Spleen (tissue), 13 donors: ENCODE measurements around the gene THUMPD3. TPM values are rescaled to one million over a fixed set of nuclear protein-coding genes. Genes with fewer than 3 reads are reported as not detected.

Source experiments
- DNase-seq: peaks from one replicate; pipeline ENCODE4 v3.0.0-alpha.2; 2020
- H3K27ac ChIP-seq, 8 donors: fragments of 200-600 bp; sonication (generic) in 7 of 8; 1 replicate in 4 of 8; 2 replicates in 4 of 8; pipeline versions ENCODE4 v1.5.0 to v1.8.0; 2016 to 2021; ENCODE audit warnings: inconsistent platforms in 4 of 8, mild to moderate bottlenecking in 4 of 8, moderate library complexity in 1 of 8
- H3K27me3 ChIP-seq, 7 donors: fragments of 200-600 bp; sonication (generic) in 6 of 7; replicated peaks in 1 of 7; 1 replicate in 4 of 7; 2 replicates in 3 of 7; pipeline versions ENCODE4 v1.5.0 to v1.8.0; 2016 to 2021; ENCODE audit warnings: inconsistent platforms in 3 of 7, mild to moderate bottlenecking in 1 of 7
- H3K36me3 ChIP-seq, 6 donors: fragments of 200-600 bp; sonication (generic) in 5 of 6; 1 replicate in 4 of 6; 2 replicates in 2 of 6; pipeline versions ENCODE4 v1.5.0 to v1.8.0; 2016 to 2021; ENCODE audit warnings: inconsistent platforms in 2 of 6
- H3K4me1 ChIP-seq, 6 donors: fragments of 200-600 bp; sonication (generic) in 5 of 6; 1 replicate in 3 of 6; 2 replicates in 3 of 6; pipeline versions ENCODE4 v1.5.0 to v1.8.0; 2016 to 2021; ENCODE audit warnings: inconsistent platforms in 3 of 6
- H3K4me3 ChIP-seq, 8 donors: fragments of 200-600 bp; sonication (generic) in 7 of 8; 1 replicate in 4 of 8; 2 replicates in 4 of 8; pipeline versions ENCODE4 v1.5.0 to v1.8.0; 2016 to 2021; ENCODE audit warnings: inconsistent platforms in 4 of 8, mild to moderate bottlenecking in 4 of 8, moderate library complexity in 2 of 8
- H3K9me3 ChIP-seq, 8 donors: fragments of 200-600 bp; sonication (generic) in 7 of 8; 1 replicate in 4 of 8; 2 replicates in 4 of 8; pipeline versions ENCODE4 v1.5.0 to v1.8.0; 2016 to 2021; ENCODE audit warnings: inconsistent platforms in 4 of 8
- POLR2A ChIP-seq, 3 donors: fragments of 450-650 bp; IDR thresholded peaks; one replicate each; pipeline ENCODE4 v1.5.1; 2017; ENCODE audit warnings: antibody characterized with exemption in 3 of 3, mild to moderate bottlenecking in 1 of 3
- POLR2AphosphoS5 ChIP-seq, 3 donors: sonication (generic); formaldehyde crosslinking; IDR thresholded peaks; one replicate each; pipeline ENCODE4 v1.5.1; 2017; ENCODE audit warnings: antibody characterized with exemption in 3 of 3
- WGBS, 5 donors: extraction: QIAGEN DNeasy Blood & Tissue Kit in 3 of 5; methylation state at CpG; one replicate each; pipeline versions ENCODE4 v1.1.5 to v1.1.7; 2013 to 2018; 5-methylcytosine and 5-hydroxymethylcytosine counted together
- intact Hi-C: fragments of 100-400 bp; cut with DNase I; formaldehyde crosslinking; loops from one replicate; pipeline ENCODE4 v1.15.0; 2023; ENCODE audit warnings: low total_unique reads
- long read RNA-seq, 2 donors: transcript quantifications; one replicate each; lab custom pipeline, GENCODE V29; 2026
- polyA plus RNA-seq, 3 donors: library from polyadenylated mRNA; stranded (reverse); fragments of 200-250 nt; gene quantifications; one replicate each; pipeline ENCODE4 v1.2.1, GENCODE V29; 2013
- total RNA-seq, 7 donors: library from RNA; depleted of rRNA in 3 of 7; stranded (reverse); fragments of >200 nt in 3 of 7; fragmentation: NEBNext Ultra II Directional in 4 of 7; extraction: Animal tissue kit (Norgen Biotek cat#: 25700) in 4 of 7; gene quantifications; one replicate each; pipeline versions ENCODE4 v1.1.0 to v1.2.1, GENCODE V29; 2016 to 2021
- TF ChIP-seq, protein P1 (sequence below), 11 experiments: fragments of 200-600 bp in 7 of 11; fragments of 450-650 bp in 4 of 11; sonication (generic) in 4 of 11; IDR thresholded peaks in 8 of 11; conservative IDR thresholded peaks in 3 of 11; 1 replicate in 7 of 11; 2 replicates in 4 of 11; pipeline versions ENCODE4 v1.4.0 to v1.8.0; 2016 to 2021; ENCODE audit warnings: antibody characterized with exemption in 11 of 11, inconsistent platforms in 4 of 11, mild to moderate bottlenecking in 1 of 11
- donor health status: healthy with polysubstance abuse.
- donor health status: DM: no; HTN: no; CAD: no; lungs with moderate emphysema.
- donor health status: DM: no; HTN: no; CAD: no.
- donor health status: Bipolar disorder and iron deficiency.
- donor health status: healthy.
- donor health status: DM: no; HTN: no; CAD: no.
- donor health status: DM: yes; HTN: yes; CAD: no.

Gene THUMPD3, protein sequence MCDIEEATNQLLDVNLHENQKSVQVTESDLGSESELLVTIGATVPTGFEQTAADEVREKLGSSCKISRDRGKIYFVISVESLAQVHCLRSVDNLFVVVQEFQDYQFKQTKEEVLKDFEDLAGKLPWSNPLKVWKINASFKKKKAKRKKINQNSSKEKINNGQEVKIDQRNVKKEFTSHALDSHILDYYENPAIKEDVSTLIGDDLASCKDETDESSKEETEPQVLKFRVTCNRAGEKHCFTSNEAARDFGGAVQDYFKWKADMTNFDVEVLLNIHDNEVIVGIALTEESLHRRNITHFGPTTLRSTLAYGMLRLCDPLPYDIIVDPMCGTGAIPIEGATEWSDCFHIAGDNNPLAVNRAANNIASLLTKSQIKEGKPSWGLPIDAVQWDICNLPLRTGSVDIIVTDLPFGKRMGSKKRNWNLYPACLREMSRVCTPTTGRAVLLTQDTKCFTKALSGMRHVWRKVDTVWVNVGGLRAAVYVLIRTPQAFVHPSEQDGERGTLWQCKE
- total RNA-seq (10 to 100 TPM; 16.3 to 36.8 (median 26.4) TPM), polyA plus RNA-seq (10 to 100 TPM; 18.9 to 21.7 (median 21.6) TPM)
- long read RNA-seq, donor 1, partial matches to known transcripts: 6 of 9 reads
- long read RNA-seq, donor 1, other reads (novel, unspliced or antisense): 0 of 9 reads
- long read RNA-seq, donor 2, partial matches to known transcripts: 0 of 2 reads
- long read RNA-seq, donor 2, other reads (novel, unspliced or antisense): 0 of 2 reads

DNA sequence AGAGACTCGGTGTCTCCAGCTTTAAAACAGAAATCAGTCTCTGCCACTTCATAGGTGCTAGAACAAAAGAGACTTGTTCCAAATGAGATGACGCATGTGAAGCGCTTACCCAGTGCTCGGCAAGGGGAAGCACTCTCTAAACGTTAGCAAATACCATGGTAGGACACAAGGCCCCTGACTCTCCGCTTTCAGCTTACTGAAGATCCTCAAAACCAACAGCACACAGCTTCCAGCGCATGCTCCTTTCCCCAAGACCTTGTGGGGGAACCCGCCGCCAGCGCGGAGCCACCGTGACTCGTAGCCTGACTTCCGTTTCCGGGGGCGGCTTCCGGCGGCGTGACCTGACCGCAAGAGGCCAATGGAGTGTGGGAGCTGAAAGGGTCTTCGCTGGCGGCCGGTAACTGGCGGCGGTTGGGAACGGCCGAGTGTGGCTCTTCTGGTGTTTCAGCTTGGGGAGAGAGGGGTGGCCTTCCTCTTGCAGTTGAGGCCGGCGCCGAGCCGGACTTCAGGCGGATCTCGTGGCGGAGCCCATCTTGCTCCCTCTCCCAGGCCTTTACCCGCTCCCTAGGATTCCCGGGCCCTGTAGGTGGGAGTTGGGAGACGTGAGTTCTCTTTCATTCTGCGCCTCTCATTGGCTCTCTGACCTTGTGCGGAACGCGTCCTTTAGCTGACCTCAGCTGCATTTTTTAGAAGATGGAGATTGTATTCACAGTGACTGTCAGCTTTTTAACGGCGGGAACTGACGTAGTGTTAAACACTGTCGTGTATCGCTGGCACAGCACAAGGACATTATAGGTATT, at the start of gene THUMPD3:
Gene THUMPD3 (plus strand): TSS at position 324 of the 800 bp plus-strand sequence. CDS start 2,015 bp downstream, outside the sequence.
- WGBS, 5 donors: 0 to 2% (median 1%) methylated on average over 34 to 46 of the region's 46 CpGs
- H3K4me3 ChIP-seq: peak within 1 kb of the TSS; percentile 63 to 93 (median 74)
- no peaks in the 10 kb centered on the region for H3K9me3 ChIP-seq
- H3K27ac ChIP-seq: peak within 1 kb of the TSS; percentile 82 to 94 (median 90)
- intact Hi-C loops: no loop called here
- no peaks in the 10 kb centered on the region for H3K27me3 ChIP-seq
- H3K36me3 ChIP-seq: peaks cover 0 to 31% (median 23%) of the 10 kb centered on the region in 6 donors
- TF ChIP-seq, protein P1, sequence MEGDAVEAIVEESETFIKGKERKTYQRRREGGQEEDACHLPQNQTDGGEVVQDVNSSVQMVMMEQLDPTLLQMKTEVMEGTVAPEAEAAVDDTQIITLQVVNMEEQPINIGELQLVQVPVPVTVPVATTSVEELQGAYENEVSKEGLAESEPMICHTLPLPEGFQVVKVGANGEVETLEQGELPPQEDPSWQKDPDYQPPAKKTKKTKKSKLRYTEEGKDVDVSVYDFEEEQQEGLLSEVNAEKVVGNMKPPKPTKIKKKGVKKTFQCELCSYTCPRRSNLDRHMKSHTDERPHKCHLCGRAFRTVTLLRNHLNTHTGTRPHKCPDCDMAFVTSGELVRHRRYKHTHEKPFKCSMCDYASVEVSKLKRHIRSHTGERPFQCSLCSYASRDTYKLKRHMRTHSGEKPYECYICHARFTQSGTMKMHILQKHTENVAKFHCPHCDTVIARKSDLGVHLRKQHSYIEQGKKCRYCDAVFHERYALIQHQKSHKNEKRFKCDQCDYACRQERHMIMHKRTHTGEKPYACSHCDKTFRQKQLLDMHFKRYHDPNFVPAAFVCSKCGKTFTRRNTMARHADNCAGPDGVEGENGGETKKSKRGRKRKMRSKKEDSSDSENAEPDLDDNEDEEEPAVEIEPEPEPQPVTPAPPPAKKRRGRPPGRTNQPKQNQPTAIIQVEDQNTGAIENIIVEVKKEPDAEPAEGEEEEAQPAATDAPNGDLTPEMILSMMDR (IDR thresholded peaks at IDR 0.05 in 8 of 11, conservative IDR thresholded peaks at IDR 0.05 in 3 of 11): peak in 2 of 11 experiments; percentile 11 to 16
- TF ChIP-seq POLR2A (IDR thresholded peaks at IDR 0.05) (peak in 1 of 3 donors; percentile 14), POLR2AphosphoS5 (IDR thresholded peaks at IDR 0.05) (peak; percentile 94 to 97 (median 94))
- H3K4me1 ChIP-seq: peaks cover 0 to 41% (median 23%) of the 10 kb centered on the region in 6 donors
- DNase-seq: peak; percentile 97

DNA sequence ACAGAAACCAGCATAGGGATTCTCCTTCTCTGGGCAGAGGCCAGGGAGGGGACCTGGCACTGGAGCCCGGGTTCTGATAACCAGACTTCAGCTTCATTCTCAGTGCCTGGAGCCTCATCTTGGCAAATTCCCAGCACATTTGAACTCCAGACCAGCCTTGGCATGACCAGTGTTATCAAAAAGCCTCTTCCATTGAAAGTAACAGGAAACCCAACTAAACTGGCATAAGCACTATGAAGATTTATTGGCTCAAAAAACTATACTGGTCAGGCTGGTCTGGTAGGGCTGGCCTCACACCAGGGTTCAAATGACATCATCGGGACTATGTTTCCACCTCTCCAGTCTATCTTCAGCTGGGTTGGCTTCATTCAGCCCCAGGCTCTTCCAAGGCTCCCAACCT, 48.1 kb upstream of the THUMPD3 start:
- Histone ChIP-seq H3K9me3 (no peaks in the 10 kb centered on the region), H3K4me1 (peaks cover 0 to 3% (median 0%) of the 10 kb centered on the region in 6 donors), H3K27me3 (no peaks in the 10 kb centered on the region), H3K36me3 (no peaks in the 10 kb centered on the region), H3K27ac (no peak overlapping the region), H3K4me3 (no peak overlapping the region)
- TF ChIP-seq POLR2AphosphoS5 (IDR thresholded peaks at IDR 0.05) (no peak), POLR2A (IDR thresholded peaks at IDR 0.05) (no peak)
- TF ChIP-seq, protein P1 (IDR thresholded peaks at IDR 0.05 in 8 of 11, conservative IDR thresholded peaks at IDR 0.05 in 3 of 11): no peak
- intact Hi-C loops: no loop called here
- 56 to 85% (median 67%) methylated on average over 2 of the region's 2 CpGs for WGBS, 5 donors
- no peak for DNase-seq

DNA sequence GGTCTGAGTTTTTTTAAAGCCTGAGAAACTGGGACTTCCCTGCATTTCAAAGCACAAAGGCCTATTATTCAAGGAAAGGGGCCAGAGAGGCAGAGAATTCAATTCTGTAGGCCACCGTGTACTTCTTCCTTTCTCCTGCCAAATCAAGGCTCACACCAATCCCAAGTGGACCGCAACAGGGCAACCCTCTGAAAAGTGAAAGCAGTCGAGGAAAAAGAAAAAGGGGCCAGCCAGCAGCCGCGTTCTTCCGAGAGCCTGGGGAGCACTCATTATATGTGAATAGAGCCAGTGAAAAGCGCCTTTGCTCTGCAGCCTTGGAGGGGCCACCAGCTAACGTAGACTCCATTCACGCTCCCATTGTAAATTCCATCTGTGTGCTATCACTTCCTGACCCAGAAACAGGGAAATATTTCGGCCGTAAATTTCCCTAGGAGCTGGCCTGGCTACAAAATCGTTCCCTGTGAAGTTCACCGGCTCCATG, 45.9 kb upstream of the THUMPD3 start:
- intact Hi-C loops: no loop called here
- H3K4me3 ChIP-seq: peak overlapping the region in 2 of 8 donors; percentile 22 to 36
- no peak for TF ChIP-seq POLR2A (IDR thresholded peaks at IDR 0.05)
- TF ChIP-seq, protein P1 (IDR thresholded peaks at IDR 0.05 in 8 of 11, conservative IDR thresholded peaks at IDR 0.05 in 3 of 11): no peak
- TF ChIP-seq POLR2AphosphoS5 (IDR thresholded peaks at IDR 0.05): no peak

More for the DNA sequence above, 45.9 kb upstream of the THUMPD3 start:
- no peak for DNase-seq
- 34 to 67% (median 54%) methylated on average over 13 of the region's 13 CpGs for WGBS, 5 donors
- H3K9me3 ChIP-seq: no peaks in the 10 kb centered on the region
- H3K27ac ChIP-seq: peak overlapping the region; percentile 19 to 71 (median 58)
- no peaks in the 10 kb centered on the region for H3K27me3 ChIP-seq
- peaks cover 0 to 3% (median 0%) of the 10 kb centered on the region in 6 donors for H3K4me1 ChIP-seq
- no peaks in the 10 kb centered on the region for H3K36me3 ChIP-seq
